Mucosa of descending colon (tissue), 3 donors: ENCODE data around the gene UBE2E1. TPM values are rescaled to one million over a fixed set of nuclear protein-coding genes. Genes with fewer than 3 reads are reported as not detected.
"Not testable (repeated sequence)": the region's sequence is repeated elsewhere in the genome, so short reads cannot be mapped to it uniquely, and the experiment has no call there.

Source experiments
- ATAC-seq: fragments of 200-7000 bp; cut with Tn5 transposase; one replicate; pipeline ENCODE4 v1.9.1; 2020; ENCODE audit warnings: mild to moderate bottlenecking, moderate library complexity
- DNase-seq, 3 donors: peaks; one replicate each; pipeline ENCODE4 v3.0.0-alpha.2; 2020
- H3K36me3 ChIP-seq: fragments of 200-600 bp; one replicate; pipeline ENCODE4 v1.8.0; 2021; ENCODE audit warnings: low read depth, mild to moderate bottlenecking
- H3K4me1 ChIP-seq: fragments of 200-600 bp; one replicate; pipeline ENCODE4 v1.8.0; 2021; ENCODE audit warnings: low read depth, mild to moderate bottlenecking
- H3K4me3 ChIP-seq: fragments of 200-600 bp; one replicate; pipeline ENCODE4 v1.8.0; 2021; ENCODE audit warnings: mild to moderate bottlenecking
- H3K9me3 ChIP-seq: fragments of 200-600 bp; one replicate; pipeline ENCODE4 v1.8.0; 2021; ENCODE audit warnings: mild to moderate bottlenecking
- CTCF ChIP-seq: fragments of 200-600 bp; IDR thresholded peaks from one replicate; pipeline ENCODE4 v1.8.0; 2022; ENCODE audit warnings: antibody characterized with exemption, mild to moderate bottlenecking
- intact Hi-C, 2 donors: fragments of 100-400 bp; cut with DNase I in 1 of 2; cut with micrococcal nuclease in 1 of 2; formaldehyde crosslinking; loops; one replicate each; pipeline versions ENCODE4 v1.11.0 to v1.11.1; 2022; cut with DNase I, micrococcal nuclease
- total RNA-seq, 3 donors: library from RNA; stranded (reverse); fragmentation: NEBNext Ultra II Directional in 2 of 3; extraction: Animal tissue kit (Norgen Biotek cat#: 25700) in 2 of 3; gene quantifications; one replicate each; pipeline versions ENCODE4 v1.2.1 to v1.2.4, GENCODE V29; 2021 to 2023
- donor health status: DM: no; HTN: no; CAD: no; lungs with moderate emphysema.
- donor health status: DM: no; HTN: no; CAD: no.
- donor health status: DM: no; HTN: yes; CAD: no.

Gene UBE2E1
- total RNA-seq, 3 donors from 2014 or later, result 84.7 to 111 (median 86.8) TPM

- no peak for TF ChIP-seq CTCF
- intact Hi-C loops, result no loop called here
- H3K4me3 ChIP-seq, result no peak overlapping the region
- H3K4me1 ChIP-seq, result no peaks in the 10 kb centered on the region
- no peak for ATAC-seq
- DNase-seq, result no peak
- no peaks in the 10 kb centered on the region for H3K36me3 ChIP-seq
- H3K9me3 ChIP-seq, result no peaks in the 10 kb centered on the region
These were observed 31.5 kb downstream of the UBE2E1 start for GRCh38 chr3:23837286-23837685.

- ATAC-seq (no peak), DNase-seq (no peak)
- H3K4me3 ChIP-seq, result no peak overlapping the region
- no peaks in the 10 kb centered on the region for H3K4me1 ChIP-seq
- no peak for TF ChIP-seq CTCF
- no peaks in the 10 kb centered on the region for H3K36me3 ChIP-seq
- intact Hi-C loops, result no loop called here
- no peaks in the 10 kb centered on the region for H3K9me3 ChIP-seq
These were observed 31.9 kb downstream of the UBE2E1 start for GRCh38 chr3:23837691-23838090.

GRCh38 chr3:23840521-23840920, 34.8 kb downstream of the UBE2E1 start:
- H3K9me3 ChIP-seq, result no peaks in the 10 kb centered on the region
- ATAC-seq, result no peak

GRCh38 chr3:23843869-23844268, 38.1 kb downstream of the UBE2E1 start:
- intact Hi-C loops, result no loop called here
- no peak for TF ChIP-seq CTCF
- Histone ChIP-seq H3K36me3 (no peaks in the 10 kb centered on the region), H3K4me1 (no peaks in the 10 kb centered on the region), H3K9me3 (no peaks in the 10 kb centered on the region), H3K4me3 (no peak overlapping the region)
- ATAC-seq (no peak), DNase-seq (no peak)

More at GRCh38 chr3:23840521-23840920, 34.8 kb downstream of the UBE2E1 start:
- no peaks in the 10 kb centered on the region for H3K4me1 ChIP-seq
- H3K36me3 ChIP-seq, result no peaks in the 10 kb centered on the region
- TF ChIP-seq CTCF, result no peak
- DNase-seq, result no peak
- intact Hi-C loops, result no loop called here
- H3K4me3 ChIP-seq, result no peak overlapping the region

GRCh38 chr3:23845326-23846216, 39.8 kb downstream of the UBE2E1 start:
- H3K9me3 ChIP-seq, result no peaks in the 10 kb centered on the region
- ATAC-seq (no peak), DNase-seq (no peak)
- no peaks in the 10 kb centered on the region for H3K36me3 ChIP-seq
- TF ChIP-seq CTCF, result no peak
- no peak overlapping the region for H3K4me3 ChIP-seq
- intact Hi-C loops, result no loop called here
- no peaks in the 10 kb centered on the region for H3K4me1 ChIP-seq

GRCh38 chr3:23849462-23849861, 43.7 kb downstream of the UBE2E1 start:
- ATAC-seq, H3K36me3 ChIP-seq, H3K4me3 ChIP-seq, H3K9me3 ChIP-seq, H3K4me1 ChIP-seq, intact Hi-C loops, DNase-seq: not testable (repeated sequence)
